Measurements from ENCODE around the gene ASS1.

The ASS1 gene

DNA sequence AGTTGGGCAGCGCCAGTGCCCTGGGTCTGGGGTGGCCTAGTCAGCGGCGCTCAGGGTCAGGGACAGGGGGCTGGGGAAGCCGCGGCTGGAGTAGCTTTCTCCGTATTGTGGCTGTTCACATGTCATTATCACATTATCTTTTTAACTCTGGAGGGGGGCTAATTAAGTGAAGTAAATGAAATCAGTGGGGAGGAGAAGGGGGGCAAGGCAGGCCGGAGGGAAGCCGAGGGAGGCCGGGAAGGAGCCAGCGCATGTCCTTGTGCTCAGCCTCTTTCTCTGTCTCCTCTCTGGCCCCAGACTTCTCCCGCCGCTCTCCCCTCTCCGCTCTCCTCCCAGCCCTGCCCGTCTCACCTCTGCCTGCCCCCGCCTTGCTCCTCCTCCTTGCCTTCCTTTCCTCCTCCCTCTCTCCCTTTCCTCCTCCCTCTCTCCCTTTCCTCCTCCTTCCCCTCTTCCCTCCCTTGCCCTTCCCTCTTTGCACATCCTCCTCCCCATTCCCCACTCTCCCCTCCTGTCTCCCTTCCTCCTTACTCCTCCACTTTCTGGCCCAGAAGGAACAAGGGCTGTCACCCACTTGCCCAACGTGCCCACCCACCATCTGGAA lies 38.7 kb downstream of the ASS1 start:
- no peak for DNase-seq (ENCODE audit: low read depth)
- H3K4me3 ChIP-seq (ENCODE audit: control insufficient read depth, low read depth, low read length), result no peak overlapping the region
- TF ChIP-seq CTCF (conservative IDR thresholded peaks at IDR 0.05; ENCODE audit: control insufficient read depth, insufficient read depth, low read depth, low read length), result no peak

- H3K4me3 ChIP-seq (ENCODE audit: control insufficient read depth, low read depth, low read length), result no peak overlapping the region
- no peak for DNase-seq (ENCODE audit: low read depth)
- no peak for TF ChIP-seq CTCF (conservative IDR thresholded peaks at IDR 0.05; ENCODE audit: control insufficient read depth, insufficient read depth, low read depth, low read length)
Measured at GRCh38 chr9:130484362-130485072, 39.8 kb downstream of the ASS1 start.

- TF ChIP-seq CTCF (conservative IDR thresholded peaks at IDR 0.05; ENCODE audit: control insufficient read depth, insufficient read depth, low read depth, low read length), result no peak
- DNase-seq (ENCODE audit: low read depth), result no peak
- no peak overlapping the region for H3K4me3 ChIP-seq (ENCODE audit: control insufficient read depth, low read depth, low read length)
Measured at GRCh38 chr9:130486103-130486502, 41.3 kb downstream of the ASS1 start.

DNA sequence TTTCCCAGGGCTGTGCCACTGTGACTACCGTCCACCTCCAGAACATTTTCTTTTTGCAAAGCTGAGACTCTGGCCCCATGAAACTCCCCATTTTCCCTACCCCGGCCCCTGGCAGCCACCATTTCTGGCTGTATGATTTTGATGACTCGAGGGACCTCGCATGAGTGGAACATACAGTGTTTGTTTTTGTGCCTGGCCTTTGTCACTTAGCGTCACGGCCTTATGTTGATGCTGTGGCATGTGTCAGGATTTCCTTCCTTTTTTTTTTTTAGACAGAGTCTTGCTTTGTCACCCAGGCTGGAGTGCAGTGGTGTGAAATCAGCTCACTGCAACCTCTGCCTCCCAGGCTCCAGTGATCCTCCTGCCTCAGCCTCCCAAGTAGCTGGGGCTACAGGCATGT lies 42.7 kb downstream of the ASS1 start:
- H3K4me3 ChIP-seq (ENCODE audit: control insufficient read depth, low read depth, low read length), result no peak overlapping the region
- TF ChIP-seq CTCF (conservative IDR thresholded peaks at IDR 0.05; ENCODE audit: control insufficient read depth, insufficient read depth, low read depth, low read length), result no peak
- no peak for DNase-seq (ENCODE audit: low read depth)

DNA sequence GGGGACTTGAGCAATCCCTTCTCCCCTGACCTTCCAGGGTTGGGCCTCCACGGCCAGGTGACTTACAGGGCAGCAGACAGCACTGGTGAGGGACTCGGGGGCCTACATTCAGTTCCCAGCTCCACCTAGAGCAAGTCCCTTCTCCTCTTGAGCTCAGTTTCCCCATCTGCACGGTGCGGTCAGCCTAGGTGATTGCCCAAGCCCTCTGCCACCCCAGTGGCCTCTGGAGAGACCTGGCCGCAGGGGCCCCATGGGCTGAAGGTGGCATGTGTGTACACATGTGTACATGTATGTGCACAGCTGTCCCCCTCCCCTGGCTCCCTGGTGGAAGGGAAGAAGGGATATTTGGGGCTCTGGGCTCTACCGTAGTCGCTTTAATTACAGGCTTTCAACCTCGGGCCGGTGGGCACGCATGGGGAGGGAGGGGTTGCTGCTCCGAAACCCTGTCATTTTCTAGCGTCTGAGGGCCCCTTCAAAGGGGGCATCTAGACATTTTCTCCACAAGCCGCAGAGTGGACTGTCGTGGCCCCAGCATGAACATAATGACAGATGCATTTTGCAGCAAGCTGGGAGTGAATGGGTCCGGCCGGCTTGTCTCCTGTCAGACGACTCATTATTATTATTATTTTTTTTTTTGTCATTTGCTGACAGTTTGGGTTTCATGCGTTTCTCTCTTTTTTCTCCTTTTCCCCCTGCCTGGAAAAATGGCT lies 44.0 kb downstream of the ASS1 start:
- H3K4me3 ChIP-seq (ENCODE audit: control insufficient read depth, low read depth, low read length), result no peak overlapping the region
- DNase-seq (ENCODE audit: low read depth), result no peak
- no peak for TF ChIP-seq CTCF (conservative IDR thresholded peaks at IDR 0.05; ENCODE audit: control insufficient read depth, insufficient read depth, low read depth, low read length)

- TF ChIP-seq CTCF (conservative IDR thresholded peaks at IDR 0.05; ENCODE audit: control insufficient read depth, insufficient read depth, low read depth, low read length), result no peak
- DNase-seq (ENCODE audit: low read depth), result no peak
- H3K4me3 ChIP-seq (ENCODE audit: control insufficient read depth, low read depth, low read length), result no peak overlapping the region
Measured at GRCh38 chr9:130490981-130491380, 46.2 kb downstream of the ASS1 start.
